Aorta (tissue), 5 donors: ENCODE data around the gene RCSD1. TPM values are rescaled to one million over a fixed set of nuclear protein-coding genes. Genes with fewer than 3 reads are reported as not detected.
A peak's percentile ranks its signal among the peaks of the same experiment; 100 is the strongest.

Experiments
- ATAC-seq: fragments of 200-7000 bp; cut with Tn5 transposase; one replicate; pipeline ENCODE4 v1.9.1; 2022; ENCODE audit warnings: moderate library complexity; ENCODE audit not compliant: low FRiP score
- DNase-seq, 2 donors: peaks; one replicate each; pipeline ENCODE4 v3.0.0-alpha.2; 2020
- H3K27ac ChIP-seq, 2 donors: one replicate each; pipeline ENCODE4 v1.5.1; 2013; ENCODE audit warnings: low read length in 2 of 2, mild to moderate bottlenecking in 2 of 2, moderate library complexity in 2 of 2, control low read depth in 1 of 2, inconsistent platforms in 1 of 2, low read depth in 1 of 2
- H3K27me3 ChIP-seq, 2 donors: one replicate each; pipeline ENCODE4 v1.6.1; 2013; ENCODE audit warnings: control low read depth in 1 of 2, low read length in 1 of 2, mild to moderate bottlenecking in 1 of 2, moderate library complexity in 1 of 2; ENCODE audit not compliant: insufficient read depth in 2 of 2, control insufficient read depth in 1 of 2
- H3K36me3 ChIP-seq, 2 donors: one replicate each; pipeline ENCODE4 v1.6.1; 2013; ENCODE audit warnings: control low read depth in 1 of 2, low read length in 1 of 2, mild to moderate bottlenecking in 1 of 2; ENCODE audit not compliant: insufficient read depth in 2 of 2, control insufficient read depth in 1 of 2
- H3K4me1 ChIP-seq, 2 donors: one replicate each; pipeline ENCODE4 v1.6.1; 2013; ENCODE audit warnings: low read length in 2 of 2, control low read depth in 1 of 2, mild to moderate bottlenecking in 1 of 2, moderate library complexity in 1 of 2; ENCODE audit not compliant: insufficient read depth in 2 of 2, control insufficient read depth in 1 of 2
- H3K4me3 ChIP-seq, 2 donors: one replicate each; pipeline ENCODE4 v1.5.1; 2013; ENCODE audit warnings: low read length in 2 of 2, control low read depth in 1 of 2, mild to moderate bottlenecking in 1 of 2
- H3K9me3 ChIP-seq: one replicate; pipeline ENCODE4 v1.6.1; 2013; ENCODE audit warnings: mild to moderate bottlenecking, low read length; ENCODE audit not compliant: control insufficient read depth
- WGBS, 2 donors: extraction: QIAGEN DNeasy Blood & Tissue Kit; methylation state at CpG; one replicate each; pipeline ENCODE4 v1.1.7; 2013; 5-methylcytosine and 5-hydroxymethylcytosine counted together
- intact Hi-C, 2 donors: fragments of 100-400 bp; cut with DNase I; formaldehyde crosslinking; loops; one replicate each; pipeline versions ENCODE4 v1.14.2 to v1.15.0; 2022
- polyA plus RNA-seq, 2 donors: library from polyadenylated mRNA; stranded (reverse); fragments of 200-250 nt; gene quantifications; one replicate each; pipeline ENCODE4 v1.2.3, GENCODE V29; 2013
- total RNA-seq, 2 donors: library from RNA; stranded (reverse); fragmentation: NEBNext Ultra II Directional; extraction: Animal tissue kit (Norgen Biotek cat#: 25700); gene quantifications; one replicate each; pipeline ENCODE4 v1.2.1, GENCODE V29; 2021
- donor health status: healthy with polysubstance abuse.
- donor health status: Bipolar disorder and iron deficiency.
- donor health status: DM: no; HTN: no; CAD: no.
- donor health status: DM: no; HTN: no; CAD: no.
- donor health status: DM: yes; HTN: yes; CAD: no.

The RCSD1 gene
- total and polyA plus RNA-seq, 4 donors = 8.7 to 17.9 (median 10.5) TPM

DNA sequence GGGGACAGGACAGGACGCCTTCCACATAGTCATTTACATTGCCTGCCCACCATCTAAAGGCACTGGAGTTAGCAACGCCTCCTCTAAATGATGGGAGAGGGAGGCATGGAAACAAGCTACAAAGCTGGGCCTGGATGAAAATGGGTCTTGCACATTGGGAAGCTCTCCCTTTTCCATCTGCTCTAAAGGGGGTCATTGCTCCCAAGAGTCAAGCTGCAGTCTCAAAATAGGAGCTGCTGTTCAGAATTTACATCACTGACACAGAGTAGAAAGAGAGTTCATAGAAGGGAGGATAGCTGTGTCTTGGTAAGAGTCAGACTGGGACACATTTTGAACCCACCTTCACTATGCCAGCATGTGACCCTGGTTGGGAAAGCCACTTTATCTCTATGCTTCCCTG, 26.6 kb downstream of the RCSD1 start:
- ATAC-seq = no peak
- H3K36me3 ChIP-seq = no peaks in the 10 kb centered on the region
- DNase-seq = no peak
- H3K9me3 ChIP-seq = no peaks in the 10 kb centered on the region
- H3K27ac ChIP-seq = no peak overlapping the region
- H3K4me1 ChIP-seq = no peaks in the 10 kb centered on the region
- H3K27me3 ChIP-seq = no peaks in the 10 kb centered on the region
- no peak overlapping the region for H3K4me3 ChIP-seq
- 96 to 100% methylated on average over 2 of the region's 2 CpGs for WGBS, 2 donors
- intact Hi-C loops = no loop called here

DNA sequence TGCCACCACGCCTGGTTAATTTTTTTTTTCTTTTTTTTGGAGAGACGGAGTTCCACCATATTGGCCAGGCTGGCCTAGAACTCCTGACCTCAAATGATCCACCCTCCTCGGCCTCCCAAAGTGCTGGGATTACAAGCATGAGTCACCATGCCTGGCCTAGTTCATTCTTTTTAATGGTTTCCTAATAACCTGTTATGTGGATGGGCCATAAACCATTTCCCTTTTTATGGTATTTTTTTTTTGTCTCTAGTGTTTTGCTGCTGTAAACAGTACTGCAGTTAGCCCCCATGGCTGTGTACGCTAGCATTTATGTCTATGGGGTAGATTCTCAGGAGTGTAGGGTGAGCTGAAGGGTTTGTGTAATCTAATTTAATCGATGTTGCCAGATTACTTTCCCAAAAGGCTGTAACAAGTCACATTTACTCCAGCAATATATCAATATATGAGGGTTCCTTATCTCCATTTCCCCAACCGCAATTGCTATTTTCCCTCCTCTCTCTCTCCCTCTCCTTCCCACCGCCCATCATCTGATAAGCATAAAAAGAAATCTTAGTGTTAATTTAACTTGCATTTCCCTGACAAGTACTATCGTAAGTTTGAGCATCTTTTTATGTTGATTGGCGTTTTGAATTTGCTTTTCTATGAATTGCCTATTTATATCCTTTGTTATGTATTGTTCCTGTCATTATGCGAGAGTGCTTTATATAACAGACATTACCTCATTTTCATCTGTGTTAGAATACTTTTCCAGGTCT, 28.7 kb downstream of the RCSD1 start:
- Histone ChIP-seq H3K4me1 (no peaks in the 10 kb centered on the region), H3K9me3 (no peaks in the 10 kb centered on the region), H3K4me3 (no peak overlapping the region), H3K36me3 (no peaks in the 10 kb centered on the region), H3K27me3 (no peaks in the 10 kb centered on the region), H3K27ac (no peak overlapping the region)
- 32 to 40% methylated on average over 10 of the region's 10 CpGs for WGBS, 2 donors
- ATAC-seq (no peak), DNase-seq (no peak)
- intact Hi-C loops = no loop called here

DNA sequence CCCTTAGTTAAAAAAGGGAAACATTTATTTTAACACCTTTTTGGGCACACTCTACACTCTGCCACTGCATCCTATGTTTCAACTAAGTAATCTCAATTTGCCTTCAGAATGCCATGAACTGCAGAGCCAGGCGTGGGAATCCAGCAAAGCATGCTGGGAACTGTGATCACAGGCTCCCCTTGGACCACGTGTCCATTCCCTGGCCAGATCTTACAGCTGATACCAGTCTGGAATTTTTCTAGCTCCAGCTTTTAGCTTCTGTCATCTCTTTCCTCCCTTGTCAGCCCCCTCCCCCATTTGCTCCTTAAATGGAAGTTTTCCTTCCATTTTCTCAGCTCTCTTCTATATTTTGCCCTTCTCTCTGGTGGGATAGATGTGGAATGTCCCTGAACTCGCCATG, 29.4 kb downstream of the RCSD1 start:
- no peaks in the 10 kb centered on the region for H3K27me3 ChIP-seq
- intact Hi-C loops = no loop called here
- no peaks in the 10 kb centered on the region for H3K36me3 ChIP-seq
- H3K9me3 ChIP-seq = no peaks in the 10 kb centered on the region
- H3K4me3 ChIP-seq = no peak overlapping the region
- no peaks in the 10 kb centered on the region for H3K4me1 ChIP-seq
- WGBS, 2 donors = 28 to 31% methylated on average over 3 of the region's 3 CpGs
- H3K27ac ChIP-seq = no peak overlapping the region
- DNase-seq = no peak
- no peak for ATAC-seq

DNA sequence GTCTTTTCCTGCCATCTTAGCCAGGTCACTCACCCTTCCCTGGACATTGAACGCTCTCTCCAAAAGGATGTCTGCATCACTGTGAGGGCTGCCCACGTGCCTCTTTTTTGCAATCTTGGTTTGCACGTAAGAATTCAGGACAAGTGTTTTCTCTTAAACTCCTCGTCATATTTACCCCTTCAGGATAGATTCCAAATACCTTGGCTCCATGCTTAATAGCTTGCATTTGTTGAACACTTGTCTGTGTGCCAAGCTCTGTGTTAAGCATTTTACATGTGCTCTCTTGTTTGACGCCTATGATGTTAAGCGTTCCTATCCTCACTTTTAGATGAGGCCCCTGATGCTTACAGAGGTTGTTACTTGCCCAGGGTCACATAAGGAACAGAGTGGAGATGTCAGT, 29.8 kb downstream of the RCSD1 start:
- ATAC-seq = no peak
- no peak for DNase-seq
- 42 to 58% methylated on average over 6 of the region's 6 CpGs for WGBS, 2 donors
- no peaks in the 10 kb centered on the region for H3K9me3 ChIP-seq
- no peak overlapping the region for H3K27ac ChIP-seq
- H3K4me1 ChIP-seq = no peaks in the 10 kb centered on the region
- intact Hi-C loops = no loop called here
- no peaks in the 10 kb centered on the region for H3K36me3 ChIP-seq
- no peak overlapping the region for H3K4me3 ChIP-seq
- H3K27me3 ChIP-seq = no peaks in the 10 kb centered on the region

DNA sequence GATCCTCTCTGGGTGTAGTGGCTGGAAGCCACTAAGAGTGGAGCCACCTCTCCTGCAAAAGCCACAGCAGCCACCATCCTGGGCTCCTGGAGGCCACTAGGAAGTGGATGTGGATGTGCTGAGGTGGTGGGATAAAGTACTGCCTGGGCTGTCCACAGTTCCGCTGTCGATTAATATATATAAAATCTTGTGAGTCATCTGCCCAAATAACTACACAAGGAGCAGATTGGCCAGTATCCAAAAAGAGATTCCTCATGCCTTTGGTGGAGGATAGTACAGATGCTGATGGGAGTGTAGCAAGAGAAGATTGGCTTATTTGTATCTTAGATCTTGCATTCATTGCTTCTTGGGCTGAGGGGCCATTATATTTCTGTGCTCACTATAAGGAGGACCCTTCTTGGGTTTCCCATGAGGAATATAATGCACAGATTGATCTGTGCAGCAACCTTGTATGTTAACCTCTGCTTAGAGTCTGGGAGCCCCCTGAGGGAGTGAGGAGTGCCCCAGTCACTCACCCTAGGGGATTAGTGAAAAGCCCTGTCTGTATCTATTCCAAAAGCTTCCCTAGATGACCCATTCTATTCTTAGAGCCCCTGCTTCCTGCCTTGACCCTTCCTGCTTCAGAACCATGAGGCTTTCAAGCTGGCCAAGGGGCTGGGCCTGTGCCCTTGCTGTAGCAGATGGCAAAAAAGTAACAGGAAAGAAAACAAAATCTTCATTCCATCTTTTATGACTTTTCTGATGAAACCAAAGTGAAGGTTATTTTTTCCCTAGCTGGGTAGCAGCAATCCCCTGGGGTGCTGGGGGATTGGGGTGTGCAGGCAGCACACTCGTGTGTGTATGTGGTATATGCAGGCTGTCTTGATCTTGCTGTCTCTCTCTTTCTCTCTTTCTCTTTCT, 31.7 kb downstream of the RCSD1 start:
- Histone ChIP-seq H3K27me3 (no peaks in the 10 kb centered on the region), H3K4me1 (no peaks in the 10 kb centered on the region), H3K27ac (no peak overlapping the region), H3K4me3 (no peak overlapping the region), H3K9me3 (no peaks in the 10 kb centered on the region), H3K36me3 (no peaks in the 10 kb centered on the region)
- WGBS, 2 donors = 20 to 23% methylated on average over 3 of the region's 3 CpGs
- DNase-seq = no peak
- intact Hi-C loops = no loop called here
- ATAC-seq = no peak

DNA sequence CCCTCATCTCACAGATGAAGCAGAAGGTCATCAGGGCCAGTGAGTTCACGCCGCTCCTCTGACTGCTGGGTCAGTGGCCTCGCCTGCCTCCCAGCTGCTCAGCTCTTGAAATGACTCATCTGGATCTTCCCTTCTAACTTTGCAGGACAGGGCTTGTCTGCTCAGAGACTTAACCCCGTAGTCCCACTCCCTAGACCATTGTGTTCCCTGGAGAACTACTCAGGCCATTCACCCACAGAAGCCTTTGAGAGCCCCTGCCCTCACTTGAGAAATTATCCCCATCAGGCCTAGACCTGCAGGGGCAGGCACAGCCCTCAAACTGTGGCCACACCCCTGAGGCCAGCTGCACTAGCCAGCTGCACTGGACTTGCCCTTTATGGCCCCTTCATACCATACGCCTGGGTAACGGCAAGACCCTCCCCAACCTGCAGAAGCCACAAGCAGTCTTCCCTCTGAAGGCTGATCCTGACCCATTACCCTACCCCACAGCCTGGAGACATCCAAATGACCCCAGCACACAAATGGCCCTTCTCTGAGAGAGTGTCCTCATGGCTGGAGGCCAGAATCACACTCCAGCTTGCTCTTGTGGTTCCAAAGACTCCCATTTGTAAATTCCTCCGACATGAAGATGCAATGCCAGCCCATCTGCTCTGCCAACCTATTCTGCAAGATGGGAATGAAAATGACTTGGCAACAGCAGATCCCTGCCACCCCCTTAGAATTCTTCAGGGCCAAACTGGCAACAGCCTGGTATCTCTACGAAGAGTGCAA, 33.2 kb downstream of the RCSD1 start:
- Histone ChIP-seq H3K9me3 (no peaks in the 10 kb centered on the region), H3K27me3 (no peaks in the 10 kb centered on the region), H3K36me3 (no peaks in the 10 kb centered on the region), H3K27ac (no peak overlapping the region), H3K4me1 (no peaks in the 10 kb centered on the region), H3K4me3 (no peak overlapping the region)
- 59 to 70% methylated on average over 8 of the region's 8 CpGs for WGBS, 2 donors
- intact Hi-C loops = no loop called here
- DNase-seq (no peak), ATAC-seq (peak; percentile 37)

DNA sequence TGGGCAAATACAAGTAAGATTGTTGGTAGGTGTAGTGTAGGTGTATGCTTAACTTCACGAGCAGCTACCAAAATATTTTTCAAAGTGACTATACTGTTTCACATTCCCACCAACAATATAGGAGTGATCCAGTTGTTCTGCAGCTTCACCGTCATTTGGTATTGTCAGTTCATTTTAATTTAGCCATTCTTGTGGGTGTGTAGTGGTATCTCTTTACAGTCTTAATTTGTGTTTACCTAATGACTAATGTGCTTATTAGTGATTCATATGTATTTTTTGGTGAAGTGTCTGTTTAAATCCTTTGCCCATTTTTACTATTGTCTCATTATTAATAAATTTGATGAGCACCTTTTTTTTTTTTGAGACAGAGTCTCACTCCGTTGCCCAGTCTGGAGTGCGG, 35.4 kb downstream of the RCSD1 start:
- Histone ChIP-seq H3K4me3 (no peak overlapping the region), H3K27ac (no peak overlapping the region), H3K27me3 (no peaks in the 10 kb centered on the region), H3K4me1 (no peaks in the 10 kb centered on the region), H3K9me3 (no peaks in the 10 kb centered on the region), H3K36me3 (no peaks in the 10 kb centered on the region)
- ATAC-seq = no peak
- WGBS, 2 donors = 96 to 98% methylated on average over 4 of the region's 4 CpGs
- intact Hi-C loops = no loop called here
- DNase-seq = no peak

DNA sequence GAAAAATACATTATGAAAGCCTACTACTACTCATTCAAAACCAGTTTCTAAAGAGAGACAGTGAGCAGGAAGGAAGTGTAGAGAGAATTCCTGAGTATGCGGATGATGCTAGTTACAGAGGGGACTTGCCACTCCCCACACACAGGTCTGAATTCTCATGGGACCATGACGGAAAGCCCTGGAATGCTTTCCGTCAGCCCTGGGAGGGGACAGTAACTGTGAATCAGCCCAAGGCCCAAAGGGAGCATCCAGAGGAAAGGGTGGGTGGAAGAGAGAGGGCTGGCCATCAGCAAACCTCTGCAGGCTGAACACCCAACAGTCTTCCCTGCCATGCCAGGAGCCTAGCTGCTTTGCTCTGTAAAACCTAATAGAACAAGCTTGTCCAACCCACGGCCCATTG, 36.4 kb downstream of the RCSD1 start:
- H3K4me3 ChIP-seq = no peak overlapping the region
- no peak overlapping the region for H3K27ac ChIP-seq
- no peaks in the 10 kb centered on the region for H3K4me1 ChIP-seq
- no peak for DNase-seq
- 71 to 80% methylated on average over 4 of the region's 4 CpGs for WGBS, 2 donors
- intact Hi-C loops = no loop called here
- no peaks in the 10 kb centered on the region for H3K27me3 ChIP-seq
- no peaks in the 10 kb centered on the region for H3K36me3 ChIP-seq
- no peaks in the 10 kb centered on the region for H3K9me3 ChIP-seq
- no peak for ATAC-seq
